Measurements from ENCODE around the gene POLE.

- no peak for TF ChIP-seq CTCF (IDR thresholded peaks at IDR 0.05; ENCODE audit: low read depth, low read length)
- TF ChIP-seq EZH2phosphoT487 (IDR thresholded peaks at IDR 0.05; ENCODE audit: low read depth) = no peak
These were observed 62.1 kb downstream of the POLE start for GRCh38 chr12:132624910-132625630.
